GM12873 (cell line): ENCODE measurements around the gene SNU13.

Experiments used
- TF ChIP-seq, protein P1 (sequence below): IDR thresholded peaks from 2 replicates; pipeline ENCODE4 v1.5.1; 2012; ENCODE audit warnings: low read depth, mild to moderate bottlenecking, moderate library complexity, low read length, control low read depth; ENCODE audit not compliant: insufficient read depth; ENCODE audit errors: missing control alignments

SNU13 gene

GRCh38 chr22:41674846-41675340, 13.8 kb downstream of the SNU13 start:
- TF ChIP-seq, protein P1, sequence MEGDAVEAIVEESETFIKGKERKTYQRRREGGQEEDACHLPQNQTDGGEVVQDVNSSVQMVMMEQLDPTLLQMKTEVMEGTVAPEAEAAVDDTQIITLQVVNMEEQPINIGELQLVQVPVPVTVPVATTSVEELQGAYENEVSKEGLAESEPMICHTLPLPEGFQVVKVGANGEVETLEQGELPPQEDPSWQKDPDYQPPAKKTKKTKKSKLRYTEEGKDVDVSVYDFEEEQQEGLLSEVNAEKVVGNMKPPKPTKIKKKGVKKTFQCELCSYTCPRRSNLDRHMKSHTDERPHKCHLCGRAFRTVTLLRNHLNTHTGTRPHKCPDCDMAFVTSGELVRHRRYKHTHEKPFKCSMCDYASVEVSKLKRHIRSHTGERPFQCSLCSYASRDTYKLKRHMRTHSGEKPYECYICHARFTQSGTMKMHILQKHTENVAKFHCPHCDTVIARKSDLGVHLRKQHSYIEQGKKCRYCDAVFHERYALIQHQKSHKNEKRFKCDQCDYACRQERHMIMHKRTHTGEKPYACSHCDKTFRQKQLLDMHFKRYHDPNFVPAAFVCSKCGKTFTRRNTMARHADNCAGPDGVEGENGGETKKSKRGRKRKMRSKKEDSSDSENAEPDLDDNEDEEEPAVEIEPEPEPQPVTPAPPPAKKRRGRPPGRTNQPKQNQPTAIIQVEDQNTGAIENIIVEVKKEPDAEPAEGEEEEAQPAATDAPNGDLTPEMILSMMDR = no peak

DNA sequence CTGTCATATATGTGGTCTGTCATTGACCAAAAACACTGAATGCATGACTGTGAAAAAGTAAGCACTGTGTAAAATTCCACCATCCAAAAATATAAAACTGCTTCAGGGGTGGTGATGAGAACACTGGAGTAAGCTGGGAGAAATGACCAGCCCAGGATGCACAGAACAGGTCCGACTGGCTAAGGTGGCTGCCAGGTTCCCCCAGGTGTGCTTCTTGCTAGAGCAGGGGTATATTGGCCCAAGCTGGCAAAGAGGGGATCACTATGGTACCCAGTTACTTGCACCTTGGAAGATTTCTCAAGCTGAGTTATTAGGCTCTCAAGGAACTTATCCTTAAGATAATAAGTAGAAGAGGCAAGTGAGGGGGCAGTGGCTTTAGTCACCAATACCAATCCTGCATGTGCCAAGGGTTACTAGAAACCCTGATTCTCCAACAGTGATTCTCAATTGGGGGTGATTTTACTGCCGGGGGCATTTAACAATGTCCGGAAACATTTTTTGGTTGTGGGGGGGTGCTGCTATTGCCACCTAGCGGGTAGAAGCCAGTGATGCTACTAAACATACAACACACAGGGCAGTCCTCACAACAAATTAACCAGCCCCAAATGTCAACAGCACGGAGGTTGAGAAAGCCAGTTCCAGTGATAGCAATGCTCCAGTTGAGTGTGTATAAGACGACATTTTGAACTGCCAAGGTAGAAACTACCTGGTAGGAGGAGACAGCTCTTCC, 15.7 kb downstream of the SNU13 start:
- TF ChIP-seq, protein P1 = peak; percentile 11

- TF ChIP-seq, protein P1 = no peak
Observed at GRCh38 chr22:41668971-41669911, 19.4 kb downstream of the SNU13 start.

DNA sequence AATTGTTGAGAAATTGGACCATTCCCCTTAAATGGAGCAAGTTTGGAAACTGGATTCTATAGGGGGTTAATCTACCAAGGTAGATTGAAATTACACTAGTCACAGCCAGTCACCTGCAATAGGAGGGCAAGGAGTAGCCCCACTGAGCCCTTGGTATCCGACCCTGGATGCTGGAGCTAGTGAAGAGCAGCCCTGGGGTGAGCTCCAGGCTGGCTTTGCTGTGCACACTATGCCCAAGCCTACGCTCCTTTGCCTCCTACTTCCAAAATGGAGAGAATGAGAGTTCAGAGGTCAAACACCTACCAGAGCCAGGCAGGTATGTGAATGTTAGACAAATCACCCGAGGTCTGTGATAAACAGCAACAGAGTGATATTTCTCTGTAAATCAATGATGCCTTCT, 23.7 kb downstream of the SNU13 start:
- TF ChIP-seq, protein P1 = no peak

DNA sequence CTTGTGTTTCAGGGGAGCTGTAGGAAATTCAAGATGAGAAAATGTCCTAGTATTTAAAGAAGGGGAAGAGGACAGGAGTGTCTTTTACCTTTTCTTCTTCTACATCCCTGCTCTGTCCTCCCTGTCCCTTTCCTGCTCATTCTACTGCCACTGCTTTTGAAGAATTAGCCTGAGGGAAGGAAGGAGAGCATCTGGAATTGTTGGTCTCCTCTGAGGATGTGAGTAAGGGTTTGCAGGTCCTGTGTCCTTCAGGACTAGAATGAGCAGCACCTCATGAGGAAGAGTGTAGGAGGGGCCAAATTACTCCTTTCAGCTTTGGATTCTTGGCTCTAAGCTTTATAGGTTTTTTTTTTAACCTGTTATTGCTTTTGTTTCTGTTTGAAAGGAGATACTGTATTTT, 24.2 kb downstream of the SNU13 start:
- TF ChIP-seq, protein P1 = no peak

DNA sequence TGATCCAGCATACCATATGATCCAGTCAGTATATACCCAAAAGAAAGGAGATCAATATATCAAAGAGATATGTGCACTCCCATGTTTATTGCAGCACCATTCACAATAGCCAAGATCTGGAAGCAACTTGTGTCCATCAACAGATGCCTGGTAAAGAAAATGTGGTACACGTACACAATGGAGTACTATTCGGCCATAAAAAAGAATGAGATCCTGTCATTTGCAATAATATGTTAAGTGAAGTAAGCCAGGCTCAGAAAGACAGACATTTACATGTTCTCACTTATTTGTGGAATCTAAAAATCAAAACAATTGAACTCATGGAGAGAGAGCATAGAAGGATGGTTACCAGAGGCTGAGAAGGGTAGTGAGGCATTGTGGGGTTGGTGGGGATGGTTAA, 27.0 kb downstream of the SNU13 start:
- TF ChIP-seq, protein P1 = no peak

DNA sequence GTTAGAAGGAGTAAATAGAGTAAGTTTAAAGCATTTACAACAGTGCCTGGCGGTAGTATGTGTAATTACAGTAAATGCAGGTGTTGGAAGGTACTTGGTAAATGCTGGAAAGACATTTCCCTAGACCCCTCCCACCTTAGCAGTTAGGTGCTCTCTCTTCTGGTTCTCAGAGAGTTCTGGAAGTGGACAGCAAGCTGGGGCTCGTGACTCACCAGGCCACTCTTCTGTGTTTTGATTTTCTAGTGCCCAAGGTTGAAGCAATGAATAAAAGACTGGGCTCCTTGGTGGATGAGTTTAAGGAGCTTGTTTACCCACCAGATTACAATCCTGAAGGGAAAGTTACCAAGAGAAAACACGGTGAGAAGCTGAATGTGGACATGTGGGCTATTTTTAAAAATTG, 27.6 kb downstream of the SNU13 start:
- TF ChIP-seq, protein P1 = no peak
